Breast epithelium (tissue), 4 donors: Measurements from ENCODE around the gene FHIT. TPM values are rescaled to one million over a fixed set of nuclear protein-coding genes. Genes with fewer than 3 reads are reported as not detected.

Experiments
- DNase-seq, 2 donors: peaks; one replicate each; pipeline ENCODE4 v3.0.0-alpha.2; 2019; ENCODE audit warnings: low spot score in 2 of 2
- H3K27ac ChIP-seq, 2 donors: fragments of 200-600 bp; sonication (generic) in 1 of 2; one replicate each; pipeline ENCODE4 v1.5.1; 2016 to 2019; ENCODE audit warnings: mild to moderate bottlenecking in 1 of 2
- H3K27me3 ChIP-seq, 2 donors: fragments of 200-600 bp; sonication (generic) in 1 of 2; one replicate each; pipeline versions ENCODE4 v1.5.1 to v1.6.0; 2017 to 2019; ENCODE audit warnings: control low read depth in 1 of 2, mild to moderate bottlenecking in 1 of 2
- H3K36me3 ChIP-seq: fragments of 200-600 bp; one replicate; pipeline ENCODE4 v1.5.1; 2019
- H3K4me1 ChIP-seq, 2 donors: fragments of 200-600 bp; sonication (generic); one replicate each; pipeline ENCODE4 v1.5.1; 2016 to 2019; ENCODE audit warnings: control low read depth in 1 of 2
- H3K4me3 ChIP-seq, 3 donors: fragments of 200-600 bp; sonication (generic); 1 replicate in 2 of 3; 2 replicates in 1 of 3; pipeline ENCODE4 v1.5.1; 2016 to 2019; ENCODE audit warnings: mild to moderate bottlenecking in 3 of 3, moderate library complexity in 2 of 3
- H3K9me3 ChIP-seq, 2 donors: fragments of 200-600 bp; sonication (generic) in 1 of 2; one replicate each; pipeline ENCODE4 v1.5.1; 2016 to 2019; ENCODE audit warnings: control low read depth in 1 of 2
- CTCF ChIP-seq, 3 donors: fragments of 450-650 bp; IDR thresholded peaks; one replicate each; pipeline ENCODE4 v1.5.1; 2016 to 2017; ENCODE audit warnings: antibody characterized with exemption in 3 of 3, mild to moderate bottlenecking in 3 of 3, moderate library complexity in 3 of 3
- POLR2A ChIP-seq: fragments of 450-650 bp; IDR thresholded peaks from one replicate; pipeline ENCODE4 v1.6.1; 2016; ENCODE audit warnings: antibody characterized with exemption, mild to moderate bottlenecking, moderate library complexity
- POLR2AphosphoS5 ChIP-seq, 3 donors: sonication (generic); formaldehyde crosslinking; IDR thresholded peaks; one replicate each; pipeline ENCODE4 v1.6.1; 2017; ENCODE audit warnings: antibody characterized with exemption in 3 of 3
- intact Hi-C: fragments of 100-400 bp; cut with DNase I; formaldehyde crosslinking; loops from one replicate; pipeline ENCODE4 v1.15.1; 2023; ENCODE audit warnings: low total_unique reads
- total RNA-seq, 3 donors: library from RNA; depleted of rRNA; stranded (reverse); fragments of >200 nt; gene quantifications; one replicate each; pipeline ENCODE4 v1.1.0, GENCODE V29; 2016

The FHIT gene
- total RNA-seq, 3 donors from 2014 or later = 9.0 to 19.2 (median 17.7) TPM

- TF ChIP-seq POLR2A (no peak), CTCF (IDR thresholded peaks at IDR 0.05) (no peak), POLR2AphosphoS5 (IDR thresholded peaks at IDR 0.05) (no peak)
- Histone ChIP-seq H3K36me3 (no peaks in the 10 kb centered on the region), H3K27me3 (no peaks in the 10 kb centered on the region), H3K27ac (no peak overlapping the region), H3K4me3 (no peak overlapping the region), H3K9me3 (no peaks in the 10 kb centered on the region), H3K4me1 (no peaks in the 10 kb centered on the region)
- DNase-seq = no peak
- intact Hi-C loops = no loop called here
These were observed 93.8 kb downstream of the FHIT start for GRCh38 chr3:61157414-61157813.

DNA sequence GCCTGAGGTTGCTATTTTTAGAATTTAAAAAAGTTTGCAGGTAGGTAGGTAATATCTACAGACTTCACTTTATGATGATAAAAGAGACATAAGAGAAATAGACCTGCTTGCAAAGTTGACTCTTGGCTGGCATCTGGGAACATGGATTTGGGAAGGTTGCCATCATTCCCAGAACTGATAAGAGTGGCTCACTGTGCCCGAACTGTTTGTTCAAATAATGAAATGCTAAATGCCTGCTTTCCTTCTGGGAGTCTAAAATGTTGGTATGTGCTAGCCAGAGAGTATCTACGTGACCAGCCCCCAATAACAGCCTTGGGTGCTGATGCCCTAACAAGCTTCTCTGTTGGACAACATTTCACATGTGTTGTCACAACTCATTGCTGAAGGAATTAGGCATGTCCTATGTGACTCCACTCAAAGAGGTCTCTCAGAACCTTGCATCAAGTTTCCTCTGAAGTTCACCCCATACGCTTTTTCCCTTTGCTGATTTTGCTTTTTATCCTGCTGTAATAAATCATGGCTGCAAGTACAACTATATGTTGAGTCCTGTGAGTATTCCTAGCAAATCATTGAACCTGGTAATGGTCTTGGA, 95.5 kb downstream of the FHIT start:
- Histone ChIP-seq H3K27ac (no peak overlapping the region), H3K36me3 (no peaks in the 10 kb centered on the region), H3K27me3 (no peaks in the 10 kb centered on the region), H3K4me1 (no peaks in the 10 kb centered on the region), H3K9me3 (no peaks in the 10 kb centered on the region), H3K4me3 (no peak overlapping the region)
- TF ChIP-seq CTCF (IDR thresholded peaks at IDR 0.05) = no peak
- TF ChIP-seq POLR2A = no peak
- no peak for TF ChIP-seq POLR2AphosphoS5 (IDR thresholded peaks at IDR 0.05)
- intact Hi-C loops = no loop called here
- no peak for DNase-seq

- Histone ChIP-seq H3K4me3 (no peak overlapping the region), H3K4me1 (no peaks in the 10 kb centered on the region), H3K36me3 (no peaks in the 10 kb centered on the region), H3K27me3 (no peaks in the 10 kb centered on the region), H3K27ac (no peak overlapping the region), H3K9me3 (no peaks in the 10 kb centered on the region)
- no peak for DNase-seq
- TF ChIP-seq POLR2A = no peak
- no peak for TF ChIP-seq CTCF (IDR thresholded peaks at IDR 0.05)
- TF ChIP-seq POLR2AphosphoS5 (IDR thresholded peaks at IDR 0.05) = no peak
- intact Hi-C loops = no loop called here
These were observed 96.6 kb downstream of the FHIT start for GRCh38 chr3:61154457-61155198.

DNA sequence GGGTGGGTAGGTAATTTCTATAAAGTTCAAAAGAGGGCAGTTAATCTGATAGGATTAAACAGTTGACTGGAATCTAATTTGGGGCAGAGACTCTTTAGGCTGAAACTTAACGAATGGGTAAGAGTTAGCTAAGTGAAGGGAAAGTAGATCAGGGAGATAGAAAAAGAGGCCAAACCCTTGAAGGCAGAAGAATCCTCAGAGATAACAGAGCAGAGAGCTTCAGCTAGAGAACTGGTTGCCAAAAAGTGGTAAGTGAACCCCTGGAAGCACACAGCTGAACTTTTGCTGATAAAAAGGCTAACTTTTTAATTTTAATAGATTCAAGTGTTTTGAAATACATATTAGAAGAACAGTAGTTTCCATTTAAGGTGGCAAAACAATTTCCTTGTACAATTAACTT, 99.2 kb downstream of the FHIT start:
- Histone ChIP-seq H3K27ac (no peak overlapping the region), H3K4me3 (no peak overlapping the region), H3K9me3 (no peaks in the 10 kb centered on the region), H3K27me3 (no peaks in the 10 kb centered on the region), H3K36me3 (no peaks in the 10 kb centered on the region), H3K4me1 (no peaks in the 10 kb centered on the region)
- DNase-seq = no peak
- intact Hi-C loops = no loop called here
- no peak for TF ChIP-seq POLR2A
- no peak for TF ChIP-seq POLR2AphosphoS5 (IDR thresholded peaks at IDR 0.05)
- TF ChIP-seq CTCF (IDR thresholded peaks at IDR 0.05) = no peak

DNA sequence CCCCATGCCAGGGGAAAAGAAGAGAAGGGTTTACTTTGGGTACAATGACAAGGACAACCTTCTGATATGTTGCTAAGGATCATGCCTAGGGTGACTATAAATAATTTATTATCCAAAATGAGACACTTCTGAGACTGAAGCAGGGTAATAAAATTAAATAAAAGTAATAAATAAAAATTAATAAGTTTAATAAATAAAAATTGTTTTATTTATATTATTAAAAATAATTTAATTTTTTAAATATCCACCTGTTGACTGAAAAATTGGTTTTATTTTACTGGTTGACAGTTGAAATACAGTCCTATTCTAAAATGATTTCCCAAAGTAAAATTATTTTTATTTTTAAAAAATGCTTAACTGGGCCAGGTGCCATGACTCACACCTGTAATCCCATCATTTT, 102.0 kb downstream of the FHIT start:
- Histone ChIP-seq H3K4me3 (no peak overlapping the region), H3K27ac (no peak overlapping the region), H3K36me3 (no peaks in the 10 kb centered on the region), H3K9me3 (no peaks in the 10 kb centered on the region), H3K27me3 (no peaks in the 10 kb centered on the region), H3K4me1 (no peaks in the 10 kb centered on the region)
- TF ChIP-seq POLR2A (no peak), POLR2AphosphoS5 (IDR thresholded peaks at IDR 0.05) (no peak), CTCF (IDR thresholded peaks at IDR 0.05) (no peak)
- DNase-seq = no peak
- intact Hi-C loops = no loop called here
